ENCODE measurements around the gene SCG3. TPM values are rescaled to one million over a fixed set of nuclear protein-coding genes. Genes with fewer than 3 reads are reported as not detected.
A peak's percentile ranks its signal among the peaks of the same experiment; 100 is the strongest.

SCG3 gene
- total RNA-seq, 1 experiment from 2014 or later, result not detected

DNA sequence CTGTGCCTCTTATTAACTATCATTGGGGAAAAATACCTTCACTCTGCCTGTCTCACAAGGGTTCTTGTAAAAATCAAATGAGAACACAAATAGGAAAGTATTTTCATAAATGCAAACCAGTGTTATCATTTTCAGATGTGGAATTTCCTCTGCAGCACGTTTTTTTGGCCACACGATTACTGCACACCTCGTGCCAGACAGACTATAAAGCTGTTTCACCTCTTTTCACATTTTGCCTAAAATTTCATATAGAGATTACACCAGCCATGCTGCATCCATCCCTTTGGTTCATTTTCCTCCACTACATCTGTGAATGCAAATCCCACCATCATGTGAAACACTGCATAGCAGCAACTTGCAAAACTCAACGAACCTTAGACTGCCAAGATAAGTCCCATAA, 68.9 kb downstream of the SCG3 start:
- H3K27ac ChIP-seq (ENCODE audit: low read length), result no peak overlapping the region
- H3K36me3 ChIP-seq (ENCODE audit: low read depth, low read length), result no peaks in the 10 kb centered on the region
- H3K9me3 ChIP-seq (ENCODE audit: low read length), result no peaks in the 10 kb centered on the region
- no peaks in the 10 kb centered on the region for H4K20me1 ChIP-seq (ENCODE audit: low read length)
- peaks cover 18% of the 10 kb centered on the region; the same call in 1 of the 2 replicates for H3K27me3 ChIP-seq (ENCODE audit: low read length)
- BruUV-seq (replicated peaks), result no TSS peak
- no peak overlapping the region for H3K9ac ChIP-seq (ENCODE audit: low read length)
- peaks cover 10% of the 10 kb centered on the region; the same call in 1 of the 2 replicates for H3K4me1 ChIP-seq (ENCODE audit: insufficient read depth, low read length)
- no peak overlapping the region for H3K4me3 ChIP-seq (ENCODE audit: low read length)
- intact Hi-C loops (cut with micrococcal nuclease), result no loop called here
- H2AFZ ChIP-seq (ENCODE audit: low read length), result no peak overlapping the region
- CTCF ChIA-PET, result no interaction called here
- ATAC-seq, result no peak
- H3K9me2 ChIP-seq (replicated peaks; ENCODE audit: low read length), result no peaks in the 10 kb centered on the region
- H3K79me2 ChIP-seq (ENCODE audit: low read length), result no peaks in the 10 kb centered on the region
- H3F3A ChIP-seq (ENCODE audit: low read length, unreplicated experiment), result no peaks in the 10 kb centered on the region
- POLR2A ChIA-PET (ENCODE audit: unreplicated experiment), result no interaction called here
- no peak for DNase-seq
- no peak overlapping the region for H3K4me2 ChIP-seq (ENCODE audit: low read length)
- TF ChIP-seq, protein P1, sequence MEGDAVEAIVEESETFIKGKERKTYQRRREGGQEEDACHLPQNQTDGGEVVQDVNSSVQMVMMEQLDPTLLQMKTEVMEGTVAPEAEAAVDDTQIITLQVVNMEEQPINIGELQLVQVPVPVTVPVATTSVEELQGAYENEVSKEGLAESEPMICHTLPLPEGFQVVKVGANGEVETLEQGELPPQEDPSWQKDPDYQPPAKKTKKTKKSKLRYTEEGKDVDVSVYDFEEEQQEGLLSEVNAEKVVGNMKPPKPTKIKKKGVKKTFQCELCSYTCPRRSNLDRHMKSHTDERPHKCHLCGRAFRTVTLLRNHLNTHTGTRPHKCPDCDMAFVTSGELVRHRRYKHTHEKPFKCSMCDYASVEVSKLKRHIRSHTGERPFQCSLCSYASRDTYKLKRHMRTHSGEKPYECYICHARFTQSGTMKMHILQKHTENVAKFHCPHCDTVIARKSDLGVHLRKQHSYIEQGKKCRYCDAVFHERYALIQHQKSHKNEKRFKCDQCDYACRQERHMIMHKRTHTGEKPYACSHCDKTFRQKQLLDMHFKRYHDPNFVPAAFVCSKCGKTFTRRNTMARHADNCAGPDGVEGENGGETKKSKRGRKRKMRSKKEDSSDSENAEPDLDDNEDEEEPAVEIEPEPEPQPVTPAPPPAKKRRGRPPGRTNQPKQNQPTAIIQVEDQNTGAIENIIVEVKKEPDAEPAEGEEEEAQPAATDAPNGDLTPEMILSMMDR (conservative IDR thresholded peaks at IDR 0.05; ENCODE audit: low read depth, low read length), result no peak
- TF ChIP-seq EZH2 (IDR thresholded peaks at IDR 0.05; ENCODE audit: low read length, unreplicated experiment) (no peak), EZH2phosphoT487 (IDR thresholded peaks at IDR 0.05; ENCODE audit: borderline replicate concordance, low read length) (no peak)

DNA sequence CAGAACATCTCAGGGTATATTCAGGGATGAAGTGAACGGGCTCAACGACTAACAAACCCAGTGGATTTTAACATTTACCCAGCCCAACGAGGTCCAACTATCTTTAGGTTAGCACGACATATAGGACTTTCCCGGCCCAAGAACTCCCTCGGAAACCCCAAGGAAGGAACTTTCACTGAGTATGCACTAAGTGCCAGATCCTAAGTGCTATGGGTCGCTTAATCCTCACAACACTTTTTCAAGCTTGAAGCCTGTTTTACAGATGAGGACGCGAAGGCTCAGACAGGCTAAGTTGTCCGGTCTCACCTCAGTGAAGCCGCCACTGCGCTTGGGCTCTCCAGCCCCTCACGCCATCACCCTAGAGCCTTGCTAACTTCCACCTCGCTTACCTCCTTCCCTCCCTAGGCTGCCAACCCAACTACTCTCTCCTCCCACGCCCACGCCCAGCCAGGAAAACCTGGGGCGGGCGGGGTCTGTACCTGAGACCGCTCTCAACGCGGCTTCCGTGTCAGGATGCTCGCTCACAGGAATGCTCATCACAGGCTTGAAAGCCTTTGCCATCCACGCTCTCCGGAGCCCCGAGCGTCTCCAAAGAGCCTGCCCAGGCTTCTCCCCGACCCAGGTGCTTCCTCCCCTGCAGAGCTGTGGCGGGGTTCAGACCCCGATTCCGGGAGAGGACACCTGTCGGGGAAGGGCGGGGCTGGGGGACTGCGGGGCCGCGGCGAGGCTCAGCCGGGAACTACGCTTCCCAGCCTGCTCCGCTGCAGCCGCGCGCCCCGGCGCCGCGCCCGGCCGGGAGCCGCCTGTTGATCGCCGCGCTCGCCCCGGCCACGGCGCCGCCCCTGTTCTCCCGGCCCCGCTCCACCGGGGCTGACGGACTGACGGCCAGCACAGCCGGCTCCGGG, 69.7 kb downstream of the SCG3 start, which contains the start of gene TMOD2:
TSS of gene TMOD2 (plus strand) at position 806 of the 905 bp plus-strand sequence. CDS start 14,845 bp downstream, outside the sequence.
- TF ChIP-seq EZH2phosphoT487 (IDR thresholded peaks at IDR 0.05; ENCODE audit: borderline replicate concordance, low read length), result no peak
- TF ChIP-seq, protein P1 (conservative IDR thresholded peaks at IDR 0.05; ENCODE audit: low read depth, low read length), result no peak
- no peak for TF ChIP-seq EZH2 (IDR thresholded peaks at IDR 0.05; ENCODE audit: low read length, unreplicated experiment)
- H3K36me3 ChIP-seq (ENCODE audit: low read depth, low read length), result no peaks in the 10 kb centered on the region
- no peaks in the 10 kb centered on the region for H3K9me2 ChIP-seq (replicated peaks; ENCODE audit: low read length)
- no peaks in the 10 kb centered on the region for H3K9me3 ChIP-seq (ENCODE audit: low read length)
- ChIA-PET POLR2A (ENCODE audit: unreplicated experiment) (no interaction called here), CTCF (no interaction called here)
- peak; percentile 45 for DNase-seq
- H3K4me2 ChIP-seq (ENCODE audit: low read length), result peak within 1 kb of the TSS; percentile 93
- H2AFZ ChIP-seq (ENCODE audit: low read length), result peak within 1 kb of the TSS; percentile 94
- no peaks in the 10 kb centered on the region for H3K79me2 ChIP-seq (ENCODE audit: low read length)
- peaks cover 10% of the 10 kb centered on the region; the same call in 1 of the 2 replicates for H3K4me1 ChIP-seq (ENCODE audit: insufficient read depth, low read length)
- peak; percentile 91 for ATAC-seq
- H4K20me1 ChIP-seq (ENCODE audit: low read length), result no peaks in the 10 kb centered on the region
- intact Hi-C loops (cut with micrococcal nuclease), result no loop called here
- BruUV-seq (replicated peaks), result no TSS peak
- no peak within 1 kb of the TSS for H3K9ac ChIP-seq (ENCODE audit: low read length)
- H3K27ac ChIP-seq (ENCODE audit: low read length), result no peak within 1 kb of the TSS
- no peaks in the 10 kb centered on the region for H3F3A ChIP-seq (ENCODE audit: low read length, unreplicated experiment)
- peaks cover 18% of the 10 kb centered on the region; the same call in 1 of the 2 replicates for H3K27me3 ChIP-seq (ENCODE audit: low read length)
- peak within 1 kb of the TSS; percentile 69 for H3K4me3 ChIP-seq (ENCODE audit: low read length)

Data from PC-3 (cell line).